ENCODE results near the gene USP9X.

GRCh38 chrX:41275661-41276609 is 190.7 kb downstream of the USP9X start:
- TF ChIP-seq, protein P1, sequence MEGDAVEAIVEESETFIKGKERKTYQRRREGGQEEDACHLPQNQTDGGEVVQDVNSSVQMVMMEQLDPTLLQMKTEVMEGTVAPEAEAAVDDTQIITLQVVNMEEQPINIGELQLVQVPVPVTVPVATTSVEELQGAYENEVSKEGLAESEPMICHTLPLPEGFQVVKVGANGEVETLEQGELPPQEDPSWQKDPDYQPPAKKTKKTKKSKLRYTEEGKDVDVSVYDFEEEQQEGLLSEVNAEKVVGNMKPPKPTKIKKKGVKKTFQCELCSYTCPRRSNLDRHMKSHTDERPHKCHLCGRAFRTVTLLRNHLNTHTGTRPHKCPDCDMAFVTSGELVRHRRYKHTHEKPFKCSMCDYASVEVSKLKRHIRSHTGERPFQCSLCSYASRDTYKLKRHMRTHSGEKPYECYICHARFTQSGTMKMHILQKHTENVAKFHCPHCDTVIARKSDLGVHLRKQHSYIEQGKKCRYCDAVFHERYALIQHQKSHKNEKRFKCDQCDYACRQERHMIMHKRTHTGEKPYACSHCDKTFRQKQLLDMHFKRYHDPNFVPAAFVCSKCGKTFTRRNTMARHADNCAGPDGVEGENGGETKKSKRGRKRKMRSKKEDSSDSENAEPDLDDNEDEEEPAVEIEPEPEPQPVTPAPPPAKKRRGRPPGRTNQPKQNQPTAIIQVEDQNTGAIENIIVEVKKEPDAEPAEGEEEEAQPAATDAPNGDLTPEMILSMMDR (IDR thresholded peaks at IDR 0.05), result peak in 1 of 3 experiments; percentile 19
- no peak for TF ChIP-seq POLR2A (IDR thresholded peaks at IDR 0.05)
